Keratinocyte (primary cell): ENCODE measurements around the gene SALL3.
A peak's percentile ranks its signal among the peaks of the same experiment; 100 is the strongest.

Experiments
- EZH2 ChIP-seq: IDR thresholded peaks from one replicate; pipeline ENCODE4 v1.6.1; 2012; ENCODE audit warnings: inconsistent platforms, mild to moderate bottlenecking, low read length, moderate library complexity
- TF ChIP-seq, protein P1 (sequence below), 3 experiments: IDR thresholded peaks in 1 of 3; conservative IDR thresholded peaks in 1 of 3; optimal IDR thresholded peaks in 1 of 3; 2 replicates in 2 of 3; 3 replicates in 1 of 3; pipeline versions ENCODE3 to v1.5.1; 2011; ENCODE audit warnings: low read length in 3 of 3, mild to moderate bottlenecking in 3 of 3, moderate library complexity in 2 of 3, control low read depth in 1 of 3, inconsistent platforms in 1 of 3; ENCODE audit not compliant: insufficient read depth in 2 of 3; ENCODE audit errors: extremely low read depth in 1 of 3

DNA sequence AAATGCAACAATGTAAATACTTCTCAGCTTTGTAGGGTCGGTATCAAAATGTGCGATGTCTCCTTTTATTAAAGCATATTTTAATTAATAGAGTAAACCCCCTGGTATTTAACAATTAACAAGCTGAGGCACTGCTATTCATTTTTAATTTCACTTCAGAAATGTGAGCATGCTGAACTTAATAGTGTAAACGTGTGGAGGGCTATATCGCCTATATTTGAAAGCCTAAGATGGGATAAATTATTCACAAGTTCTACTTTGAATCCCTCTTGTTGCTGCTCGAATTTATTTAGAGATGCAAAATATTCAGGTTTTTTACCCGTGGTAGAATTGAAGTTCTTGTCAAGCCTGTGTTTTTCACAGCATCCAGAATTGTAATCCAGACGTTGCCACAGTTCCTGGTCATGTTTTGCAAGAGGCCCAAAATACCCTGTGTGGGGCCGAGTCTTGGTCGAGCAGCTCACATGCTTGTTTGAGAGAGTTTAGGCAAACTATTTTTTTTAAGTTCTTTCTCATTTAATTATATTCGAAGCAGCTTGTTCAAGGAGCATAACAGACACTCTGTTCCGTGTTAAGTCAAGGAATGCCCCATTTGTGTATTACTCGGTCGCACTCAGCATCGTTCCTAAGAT is 2.5 kb downstream of the SALL3 start:
- TF ChIP-seq, protein P1, sequence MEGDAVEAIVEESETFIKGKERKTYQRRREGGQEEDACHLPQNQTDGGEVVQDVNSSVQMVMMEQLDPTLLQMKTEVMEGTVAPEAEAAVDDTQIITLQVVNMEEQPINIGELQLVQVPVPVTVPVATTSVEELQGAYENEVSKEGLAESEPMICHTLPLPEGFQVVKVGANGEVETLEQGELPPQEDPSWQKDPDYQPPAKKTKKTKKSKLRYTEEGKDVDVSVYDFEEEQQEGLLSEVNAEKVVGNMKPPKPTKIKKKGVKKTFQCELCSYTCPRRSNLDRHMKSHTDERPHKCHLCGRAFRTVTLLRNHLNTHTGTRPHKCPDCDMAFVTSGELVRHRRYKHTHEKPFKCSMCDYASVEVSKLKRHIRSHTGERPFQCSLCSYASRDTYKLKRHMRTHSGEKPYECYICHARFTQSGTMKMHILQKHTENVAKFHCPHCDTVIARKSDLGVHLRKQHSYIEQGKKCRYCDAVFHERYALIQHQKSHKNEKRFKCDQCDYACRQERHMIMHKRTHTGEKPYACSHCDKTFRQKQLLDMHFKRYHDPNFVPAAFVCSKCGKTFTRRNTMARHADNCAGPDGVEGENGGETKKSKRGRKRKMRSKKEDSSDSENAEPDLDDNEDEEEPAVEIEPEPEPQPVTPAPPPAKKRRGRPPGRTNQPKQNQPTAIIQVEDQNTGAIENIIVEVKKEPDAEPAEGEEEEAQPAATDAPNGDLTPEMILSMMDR (optimal IDR thresholded peaks at IDR 0.05 in 1 of 3, IDR thresholded peaks at IDR 0.05 in 1 of 3, conservative IDR thresholded peaks at IDR 0.05 in 1 of 3; ENCODE audit: extremely low read depth in 1 of 3, insufficient read depth in 2 of 3, low read length in 3 of 3), result no peak
- peak; percentile 35 for TF ChIP-seq EZH2
